Measurements from ENCODE around the gene CAPN11. TPM values are rescaled to one million over a fixed set of nuclear protein-coding genes. Genes with fewer than 3 reads are reported as not detected.

Gene CAPN11
- total and polyA plus RNA-seq, 2 experiments from 2014 or later: not detected

DNA sequence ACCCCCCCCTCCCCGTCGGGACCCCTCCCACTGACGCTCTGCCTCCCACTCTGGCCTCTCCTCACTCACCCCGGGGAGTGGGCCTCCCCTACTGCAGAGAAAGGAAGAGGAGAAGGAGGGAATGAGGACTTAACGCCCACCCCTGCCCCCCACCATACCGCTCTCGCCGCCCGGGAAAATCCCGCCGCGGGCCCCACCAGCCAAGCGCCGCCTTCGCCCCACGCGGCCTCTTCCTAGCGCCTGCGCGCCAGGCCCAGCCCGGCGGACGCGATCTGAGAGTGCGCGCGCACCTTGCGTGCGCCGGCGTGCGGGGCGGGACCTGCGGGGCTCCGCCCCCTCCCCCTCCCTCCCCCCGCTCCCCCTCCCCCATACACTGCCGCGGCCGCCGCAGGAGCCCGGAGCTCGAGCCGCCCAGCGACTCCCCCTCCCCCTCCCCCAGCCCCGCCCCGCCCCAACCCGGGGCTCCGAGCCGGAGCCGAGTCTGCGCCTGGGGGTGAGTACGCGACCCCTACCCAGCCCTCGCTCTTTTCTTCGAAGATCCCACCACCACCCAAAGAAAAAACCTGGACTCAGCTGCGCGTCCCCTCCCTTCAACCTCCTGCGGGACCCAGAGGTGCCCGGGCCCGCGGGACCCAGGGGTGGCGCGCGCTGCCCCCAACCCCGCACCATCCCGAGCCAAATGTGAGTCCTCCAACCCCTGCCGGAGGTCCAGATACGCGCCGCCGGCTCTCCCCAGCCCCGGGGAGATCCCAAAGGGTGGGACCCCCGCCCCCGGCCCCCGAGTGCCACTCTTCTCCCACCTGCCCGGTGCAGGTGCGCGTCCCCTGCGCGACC lies 31.2 kb upstream of the CAPN11 start, which contains the start of the genes MRPL14 and TMEM63B:
MRPL14 (minus strand) TSS at position 267 of the 834 bp plus-strand sequence. CDS start 10,841 bp downstream, outside the sequence.
TMEM63B (plus strand) TSS at position 369 of the 834 bp plus-strand sequence. CDS start 7,031 bp downstream, outside the sequence.
- Histone ChIP-seq H3K27ac (peak within 1 kb of the TSS; percentile 96), H3K36me3 (no peaks in the 10 kb centered on the region), H3K9me3 (ENCODE audit: low read depth) (no peaks in the 10 kb centered on the region), H3K27me3 (no peaks in the 10 kb centered on the region), H3K4me3 (peak within 1 kb of the TSS; percentile 82), H3K4me1 (ENCODE audit: low read depth) (peaks cover 37% of the 10 kb centered on the region)
- TF ChIP-seq, protein P1, sequence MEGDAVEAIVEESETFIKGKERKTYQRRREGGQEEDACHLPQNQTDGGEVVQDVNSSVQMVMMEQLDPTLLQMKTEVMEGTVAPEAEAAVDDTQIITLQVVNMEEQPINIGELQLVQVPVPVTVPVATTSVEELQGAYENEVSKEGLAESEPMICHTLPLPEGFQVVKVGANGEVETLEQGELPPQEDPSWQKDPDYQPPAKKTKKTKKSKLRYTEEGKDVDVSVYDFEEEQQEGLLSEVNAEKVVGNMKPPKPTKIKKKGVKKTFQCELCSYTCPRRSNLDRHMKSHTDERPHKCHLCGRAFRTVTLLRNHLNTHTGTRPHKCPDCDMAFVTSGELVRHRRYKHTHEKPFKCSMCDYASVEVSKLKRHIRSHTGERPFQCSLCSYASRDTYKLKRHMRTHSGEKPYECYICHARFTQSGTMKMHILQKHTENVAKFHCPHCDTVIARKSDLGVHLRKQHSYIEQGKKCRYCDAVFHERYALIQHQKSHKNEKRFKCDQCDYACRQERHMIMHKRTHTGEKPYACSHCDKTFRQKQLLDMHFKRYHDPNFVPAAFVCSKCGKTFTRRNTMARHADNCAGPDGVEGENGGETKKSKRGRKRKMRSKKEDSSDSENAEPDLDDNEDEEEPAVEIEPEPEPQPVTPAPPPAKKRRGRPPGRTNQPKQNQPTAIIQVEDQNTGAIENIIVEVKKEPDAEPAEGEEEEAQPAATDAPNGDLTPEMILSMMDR (IDR thresholded peaks at IDR 0.05; ENCODE audit: low read depth, low read length): no peak
- peak; percentile 93 to 95 for DNase-seq (ENCODE audit: low read depth in 1 of 2, low spot score in 1 of 2)

DNA sequence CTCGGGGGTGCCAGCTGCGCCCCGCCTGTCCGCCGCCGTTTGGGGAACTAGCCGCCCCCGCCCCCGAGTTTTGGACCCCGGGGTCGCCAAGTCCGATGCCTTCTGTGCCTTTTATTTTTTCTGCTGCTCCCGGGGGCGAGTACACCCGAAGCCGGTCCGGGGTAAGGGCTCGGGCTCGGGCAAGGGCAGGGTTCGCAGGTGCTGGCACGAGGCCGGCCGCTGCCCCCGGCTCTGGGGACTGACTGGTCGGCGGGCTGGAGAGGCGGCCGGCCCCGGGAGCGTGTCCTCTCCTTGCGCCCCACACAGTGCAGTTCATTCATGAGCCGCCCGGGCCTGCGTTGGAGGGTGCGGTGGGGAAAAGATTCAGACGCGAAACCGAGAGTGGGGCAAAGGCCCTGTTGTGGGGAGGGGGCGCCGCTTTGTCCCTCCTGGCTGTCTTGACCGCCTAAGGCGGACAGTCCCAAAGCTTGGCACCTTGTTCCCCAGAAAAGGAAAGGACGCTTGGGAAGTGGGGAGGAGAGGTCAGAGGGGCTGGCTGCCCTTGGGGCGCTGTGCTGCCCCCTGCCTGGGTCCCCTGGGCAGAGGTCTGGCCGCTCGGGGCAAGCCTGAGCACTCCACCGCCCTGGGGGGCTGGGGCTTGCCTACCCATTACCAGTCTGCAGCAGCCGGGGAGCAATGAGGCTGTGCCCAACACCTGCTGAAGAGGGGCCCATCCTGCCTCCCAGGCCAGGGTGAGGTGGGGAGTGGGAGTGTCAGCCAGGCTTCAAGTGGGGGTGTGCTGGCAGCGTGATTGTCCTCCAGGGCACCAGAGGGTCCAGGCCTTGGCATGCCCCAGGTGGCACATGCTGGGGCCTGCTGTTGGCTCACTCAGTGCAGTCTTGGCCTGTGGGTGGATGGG lies 30.4 kb upstream of the CAPN11 start:
- TF ChIP-seq, protein P1 (IDR thresholded peaks at IDR 0.05; ENCODE audit: low read depth, low read length): no peak
- Histone ChIP-seq H3K27ac (no peak overlapping the region), H3K36me3 (no peaks in the 10 kb centered on the region), H3K4me3 (peak overlapping the region; percentile 82), H3K9me3 (ENCODE audit: low read depth) (no peaks in the 10 kb centered on the region), H3K4me1 (ENCODE audit: low read depth) (peaks cover 34% of the 10 kb centered on the region), H3K27me3 (no peaks in the 10 kb centered on the region)
- peak; percentile 44 to 60 for DNase-seq (ENCODE audit: low read depth in 1 of 2, low spot score in 1 of 2)

DNA sequence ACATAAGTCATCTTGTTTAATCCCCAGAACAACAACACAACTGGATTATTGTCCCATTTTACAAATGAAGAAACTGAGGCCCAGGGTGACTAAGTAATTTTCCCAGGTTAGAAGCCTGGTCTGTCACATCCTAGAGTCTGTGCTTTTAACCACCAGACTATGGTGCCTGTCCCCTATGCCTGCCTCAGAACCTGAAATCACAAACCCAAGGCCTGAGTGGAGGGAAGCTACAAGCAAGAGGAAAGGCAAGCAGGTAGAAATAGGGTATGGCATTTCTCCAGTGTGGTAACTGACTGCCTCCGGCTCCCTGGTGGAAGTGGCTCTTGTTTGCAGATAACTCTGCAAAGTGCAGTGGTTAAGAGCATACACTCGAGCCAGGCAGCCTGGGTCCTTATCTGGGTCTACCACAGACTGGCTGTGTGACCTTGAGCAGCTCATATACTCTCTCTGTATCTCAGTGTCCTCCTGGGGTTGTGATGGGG lies 28.7 kb upstream of the CAPN11 start:
- TF ChIP-seq, protein P1 (IDR thresholded peaks at IDR 0.05; ENCODE audit: low read depth, low read length): no peak
- Histone ChIP-seq H3K9me3 (ENCODE audit: low read depth) (no peaks in the 10 kb centered on the region), H3K4me1 (ENCODE audit: low read depth) (peaks cover 28% of the 10 kb centered on the region), H3K4me3 (no peak overlapping the region), H3K27me3 (no peaks in the 10 kb centered on the region), H3K36me3 (no peaks in the 10 kb centered on the region), H3K27ac (no peak overlapping the region)
- DNase-seq (ENCODE audit: low read depth in 1 of 2, low spot score in 1 of 2): peak in 1 of 2 donors; percentile 15

DNA sequence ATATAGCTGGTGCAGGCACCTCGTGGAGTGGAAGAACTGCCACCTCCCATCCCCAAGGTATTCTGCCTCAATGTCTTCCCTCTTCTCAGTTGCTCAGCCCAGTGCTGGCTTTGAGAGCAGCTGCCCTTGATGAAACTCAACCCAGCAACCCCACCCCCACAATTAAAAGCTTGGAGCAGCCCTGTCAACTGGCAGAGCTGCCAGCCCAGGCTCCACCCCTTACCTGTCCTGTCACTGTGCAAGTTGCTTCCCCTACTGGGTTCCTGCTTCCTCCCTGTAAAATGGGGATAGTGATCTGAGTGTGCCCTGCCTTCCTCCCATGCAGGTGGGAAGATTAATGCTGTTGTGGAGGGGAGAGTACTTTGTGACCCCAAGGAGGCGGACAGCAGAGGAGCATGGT lies 26.7 kb upstream of the CAPN11 start:
- Histone ChIP-seq H3K27ac (no peak overlapping the region), H3K27me3 (no peaks in the 10 kb centered on the region), H3K4me3 (no peak overlapping the region), H3K9me3 (ENCODE audit: low read depth) (no peaks in the 10 kb centered on the region), H3K36me3 (no peaks in the 10 kb centered on the region), H3K4me1 (ENCODE audit: low read depth) (peaks cover 20% of the 10 kb centered on the region)
- TF ChIP-seq, protein P1 (IDR thresholded peaks at IDR 0.05; ENCODE audit: low read depth, low read length): no peak
- no peak for DNase-seq (ENCODE audit: low read depth in 1 of 2, low spot score in 1 of 2)

DNA sequence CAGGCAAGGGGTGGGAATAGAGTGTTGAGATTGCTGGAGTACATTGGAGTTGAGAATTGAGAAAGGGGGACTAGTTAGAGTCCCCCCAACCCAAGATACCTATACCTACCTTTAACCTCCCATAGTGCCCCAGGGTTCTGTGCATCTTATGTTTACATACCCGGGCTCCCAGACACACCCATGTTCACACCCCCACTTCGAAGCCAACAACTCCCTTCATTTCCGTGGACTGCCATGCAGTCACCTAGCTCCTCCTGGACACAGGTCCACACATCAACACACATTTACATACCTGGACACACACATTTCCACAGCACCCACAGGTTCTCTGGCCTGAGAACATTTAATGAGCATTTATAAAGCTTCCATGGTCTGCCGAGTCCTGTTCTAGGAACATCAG lies 26.1 kb upstream of the CAPN11 start:
- H3K27ac ChIP-seq: peak overlapping the region; percentile 55
- H3K4me1 ChIP-seq (ENCODE audit: low read depth): peaks cover 20% of the 10 kb centered on the region
- H3K36me3 ChIP-seq: no peaks in the 10 kb centered on the region
- no peaks in the 10 kb centered on the region for H3K9me3 ChIP-seq (ENCODE audit: low read depth)
- no peaks in the 10 kb centered on the region for H3K27me3 ChIP-seq
- TF ChIP-seq, protein P1 (IDR thresholded peaks at IDR 0.05; ENCODE audit: low read depth, low read length): no peak
- no peak overlapping the region for H3K4me3 ChIP-seq
- DNase-seq (ENCODE audit: low read depth in 1 of 2, low spot score in 1 of 2): no peak

All from cardiac muscle cell (in vitro differentiated cells and primary cell).